ENCODE data around the gene SEC61G. TPM values are rescaled to one million over a fixed set of nuclear protein-coding genes. Genes with fewer than 3 reads are reported as not detected.

The SEC61G gene
- total and polyA plus RNA-seq, 10 of the 15 experiments (the other 5 are each of a cell fraction or from before 2014, with no cell fraction given) = 163 to 809 (median 346) TPM

- no peaks in the 10 kb centered on the region for H3K4me1 ChIP-seq (ENCODE audit: control insufficient read depth, insufficient read depth, low read length)
- H2AFZ ChIP-seq (ENCODE audit: control insufficient read depth, low read depth, low read length) = no peak overlapping the region
- H3K4me3 ChIP-seq = no peak overlapping the region
- ChIA-PET RAD21 (ENCODE audit: unreplicated experiment) (no interaction called here), CTCF (interaction anchor here (1.4 to 3.0 kb wide), 4 partner anchors 476 to 637 kb away, joined by 3 to 9 read pairs (median 6); no protein-coding TSS in a partner anchor), SMC1A (ENCODE audit: uncharacterized antibody, unreplicated experiment) (interaction anchor here (1.6 kb wide), 1 partner anchor 477 kb away, joined by 4 read pairs; no protein-coding TSS in a partner anchor), POLR2A (no interaction called here)
- WGBS (ENCODE audit: insufficient coverage, insufficient replicate concordance, low lambda C conversion rate, missing lambda C conversion rate) = 45% methylated on average over 5 of the region's 9 CpGs
- H3K9me3 ChIP-seq (replicated peaks; ENCODE audit: control insufficient read depth, insufficient read depth, low read length) = no peaks in the 10 kb centered on the region; the same call in 2 of the 3 replicates
- intact Hi-C loops (cut with micrococcal nuclease; ENCODE audit: unreplicated experiment) = no loop called here
- no peak overlapping the region for H3K4me2 ChIP-seq (ENCODE audit: control insufficient read depth, insufficient read depth)
- FAIRE-seq (no peak), ATAC-seq (no peak), DNase-seq (ENCODE audit: low read depth, low spot score) (no peak)
- in situ Hi-C loops (cut with MboI) = no loop called here
- H3K27ac ChIP-seq (ENCODE audit: control insufficient read depth, insufficient read depth) = no peak overlapping the region
- no peaks in the 10 kb centered on the region for H3K79me2 ChIP-seq (ENCODE audit: control insufficient read depth, insufficient read depth, low read length)
- H3K9ac ChIP-seq (ENCODE audit: control insufficient read depth, insufficient read depth, low read length) = no peak overlapping the region
- no peaks in the 10 kb centered on the region for H3K36me3 ChIP-seq (ENCODE audit: control insufficient read depth in 2 of 2, insufficient read depth in 2 of 2, low read length in 1 of 2)
- TF ChIP-seq NRF1 (conservative IDR thresholded peaks at IDR 0.05; ENCODE audit: low read depth, low read length) (no peak), REST (IDR thresholded peaks at IDR 0.05; ENCODE audit: low read depth, low read length) (no peak), ZBTB40 (IDR thresholded peaks at IDR 0.05; ENCODE audit: borderline replicate concordance) (no peak), TCF12 (IDR thresholded peaks at IDR 0.05; ENCODE audit: low read depth, low read length) (no peak), SRF (IDR thresholded peaks at IDR 0.05; ENCODE audit: low read depth in 2 of 2, low read length in 2 of 2) (no peak)
- H3K27me3 ChIP-seq (replicated peaks in 1 of 2; ENCODE audit: control insufficient read depth in 2 of 2, insufficient read depth in 2 of 2, low read length in 1 of 2) = no peaks in the 10 kb centered on the region
- no TSS peak for BruUV-seq (replicated peaks)
- H4K20me1 ChIP-seq (ENCODE audit: control insufficient read depth, insufficient read depth) = no peaks in the 10 kb centered on the region
Observed at GRCh38 chr7:54778166-54778565, 19.2 kb upstream of the SEC61G start.
